SH-SY5Y (cell line): ENCODE measurements around the gene FBXW5.

Experiments used
- GATA2 ChIP-seq: IDR thresholded peaks from 2 replicates; pipeline ENCODE4 v1.6.1; 2011; ENCODE audit warnings: mild to moderate bottlenecking, low read depth, low read length
- GATA3 ChIP-seq: IDR thresholded peaks from 2 replicates; pipeline ENCODE4 v1.6.1; 2011; ENCODE audit warnings: low read depth, mild to moderate bottlenecking, low read length, moderate library complexity

DNA sequence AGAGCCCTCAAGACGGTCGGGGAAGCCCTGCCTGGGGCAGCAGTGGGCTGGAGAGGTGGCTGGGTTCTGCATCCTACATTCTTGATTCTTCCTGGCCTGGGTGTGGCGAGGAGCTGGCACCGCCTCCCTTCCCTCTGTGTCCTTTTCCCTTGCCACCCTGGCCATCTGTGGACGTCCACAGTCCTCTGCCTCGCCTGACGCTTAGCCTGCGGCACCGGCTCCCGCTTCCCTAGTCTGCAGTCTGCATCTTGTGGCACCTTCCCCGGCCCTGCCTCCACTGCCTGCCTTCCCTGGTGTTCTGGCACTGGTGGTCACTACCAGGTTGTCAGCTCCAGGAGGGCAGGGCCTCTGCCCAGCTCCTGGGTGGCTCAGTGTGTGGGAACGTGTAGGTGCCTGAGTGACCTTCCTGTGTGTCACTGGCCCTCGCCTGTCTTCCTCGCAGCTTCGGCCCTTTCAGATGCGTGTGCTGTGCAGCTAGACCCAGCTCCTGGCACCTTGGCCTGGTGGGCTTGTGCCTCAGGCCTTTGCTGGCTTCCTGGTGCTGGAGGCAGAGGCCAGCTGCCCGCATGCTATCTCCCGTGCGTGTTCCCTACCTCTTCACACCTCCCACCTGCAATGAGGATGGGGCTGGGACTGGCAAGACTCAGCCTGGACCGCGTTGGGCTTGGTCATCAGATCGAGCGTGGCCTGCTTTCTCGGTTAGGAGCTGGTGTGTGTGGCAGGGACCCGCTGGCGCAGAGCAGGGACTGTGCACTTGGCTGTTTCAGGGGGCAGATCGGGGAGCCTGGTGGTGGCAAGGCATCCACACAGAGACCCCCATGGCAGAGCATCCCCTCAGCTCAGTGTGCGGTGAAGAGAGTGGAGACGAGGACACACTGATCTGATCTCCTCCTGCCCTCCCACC is 37.3 kb downstream of the FBXW5 start:
- no peak for TF ChIP-seq GATA2
- no peak for TF ChIP-seq GATA3
